Activated CD8-positive, alpha-beta memory T cell treated with anti-CD3 and anti-CD28 coated beads, Interleukin-2, amount 50 U/mL, for 1 hour (primary cell): Measurements from ENCODE around the gene RPL27A.
"Not testable (repeated sequence)": the region's sequence is repeated elsewhere in the genome, so short reads cannot be mapped to it uniquely, and the experiment has no call there.

Experiments
- DNase-seq: peaks from one replicate; pipeline ENCODE4 v3.0.0-alpha.2; 2020; ENCODE audit errors: extremely low read depth

RPL27A gene

GRCh38 chr11:8682303-8683114, at the start of gene RPL27A, which contains the start of gene TRIM66:
TSS of gene RPL27A (plus strand) at chr11:8682792. CDS start at chr11:8682814, 22 bp downstream.
TSS of gene TRIM66 (minus strand) at chr11:8682665. CDS start at chr11:8672274, 10,391 bp downstream.
- DNase-seq = peak; percentile 94

- DNase-seq = no peak
These were observed 48.1 kb upstream of the RPL27A start for GRCh38 chr11:8634498-8634897.

GRCh38 chr11:8636127-8636526, 46.5 kb upstream of the RPL27A start:
- DNase-seq = no peak

GRCh38 chr11:8638300-8638699, 44.3 kb upstream of the RPL27A start:
- DNase-seq = no peak

- DNase-seq = no peak
These were observed 42.9 kb upstream of the RPL27A start for GRCh38 chr11:8639655-8640054.

- DNase-seq = no peak
These were observed 42.2 kb upstream of the RPL27A start for GRCh38 chr11:8640267-8640906.

- no peak for DNase-seq
These were observed 41.3 kb upstream of the RPL27A start for GRCh38 chr11:8641332-8641731.

- DNase-seq = no peak
These were observed 40.3 kb upstream of the RPL27A start for GRCh38 chr11:8642196-8642841.

GRCh38 chr11:8646873-8647272, 35.7 kb upstream of the RPL27A start:
- no peak for DNase-seq

- DNase-seq = no peak
These were observed 33.2 kb upstream of the RPL27A start for GRCh38 chr11:8649361-8649760.

GRCh38 chr11:8650401-8650990, 32.1 kb upstream of the RPL27A start:
- DNase-seq = no peak

GRCh38 chr11:8652140-8652539, 30.5 kb upstream of the RPL27A start:
- DNase-seq = no peak

GRCh38 chr11:8654503-8654902, 28.1 kb upstream of the RPL27A start:
- no peak for DNase-seq

GRCh38 chr11:8656291-8656690, 26.3 kb upstream of the RPL27A start:
- no peak for DNase-seq

GRCh38 chr11:8658321-8659057, 24.1 kb upstream of the RPL27A start:
- no peak for DNase-seq

GRCh38 chr11:8661001-8661795, 21.4 kb upstream of the RPL27A start:
- no peak for DNase-seq

- no peak for DNase-seq
These were observed 17.4 kb upstream of the RPL27A start for GRCh38 chr11:8665222-8665621.

- DNase-seq = not testable (repeated sequence)
These were observed 12.5 kb upstream of the RPL27A start for GRCh38 chr11:8670081-8670480.

- no peak for DNase-seq
These were observed 11.4 kb upstream of the RPL27A start for GRCh38 chr11:8671193-8671612.

- no peak for DNase-seq
These were observed 10.9 kb upstream of the RPL27A start for GRCh38 chr11:8671651-8672062.

GRCh38 chr11:8672346-8672745, 10.2 kb upstream of the RPL27A start:
- DNase-seq = no peak
